Aorta (tissue), 5 donors: ENCODE results near the gene KLRF1. TPM values are rescaled to one million over a fixed set of nuclear protein-coding genes. Genes with fewer than 3 reads are reported as not detected.
"Not testable (repeated sequence)": the region's sequence is repeated elsewhere in the genome, so short reads cannot be mapped to it uniquely, and the experiment has no call there.

Experiments used
- ATAC-seq: fragments of 200-7000 bp; cut with Tn5 transposase; one replicate; pipeline ENCODE4 v1.9.1; 2022; ENCODE audit warnings: moderate library complexity; ENCODE audit not compliant: low FRiP score
- DNase-seq, 2 donors: peaks; one replicate each; pipeline ENCODE4 v3.0.0-alpha.2; 2020
- H3K27ac ChIP-seq, 2 donors: one replicate each; pipeline ENCODE4 v1.5.1; 2013; ENCODE audit warnings: low read length in 2 of 2, mild to moderate bottlenecking in 2 of 2, moderate library complexity in 2 of 2, control low read depth in 1 of 2, inconsistent platforms in 1 of 2, low read depth in 1 of 2
- H3K27me3 ChIP-seq, 2 donors: one replicate each; pipeline ENCODE4 v1.6.1; 2013; ENCODE audit warnings: control low read depth in 1 of 2, low read length in 1 of 2, mild to moderate bottlenecking in 1 of 2, moderate library complexity in 1 of 2; ENCODE audit not compliant: insufficient read depth in 2 of 2, control insufficient read depth in 1 of 2
- H3K36me3 ChIP-seq, 2 donors: one replicate each; pipeline ENCODE4 v1.6.1; 2013; ENCODE audit warnings: control low read depth in 1 of 2, low read length in 1 of 2, mild to moderate bottlenecking in 1 of 2; ENCODE audit not compliant: insufficient read depth in 2 of 2, control insufficient read depth in 1 of 2
- H3K4me1 ChIP-seq, 2 donors: one replicate each; pipeline ENCODE4 v1.6.1; 2013; ENCODE audit warnings: low read length in 2 of 2, control low read depth in 1 of 2, mild to moderate bottlenecking in 1 of 2, moderate library complexity in 1 of 2; ENCODE audit not compliant: insufficient read depth in 2 of 2, control insufficient read depth in 1 of 2
- H3K4me3 ChIP-seq, 2 donors: one replicate each; pipeline ENCODE4 v1.5.1; 2013; ENCODE audit warnings: low read length in 2 of 2, control low read depth in 1 of 2, mild to moderate bottlenecking in 1 of 2
- H3K9me3 ChIP-seq: one replicate; pipeline ENCODE4 v1.6.1; 2013; ENCODE audit warnings: mild to moderate bottlenecking, low read length; ENCODE audit not compliant: control insufficient read depth
- WGBS, 2 donors: extraction: QIAGEN DNeasy Blood & Tissue Kit; methylation state at CpG; one replicate each; pipeline ENCODE4 v1.1.7; 2013; 5-methylcytosine and 5-hydroxymethylcytosine counted together
- intact Hi-C, 2 donors: fragments of 100-400 bp; cut with DNase I; formaldehyde crosslinking; loops; one replicate each; pipeline versions ENCODE4 v1.14.2 to v1.15.0; 2022
- polyA plus RNA-seq, 2 donors: library from polyadenylated mRNA; stranded (reverse); fragments of 200-250 nt; gene quantifications; one replicate each; pipeline ENCODE4 v1.2.3, GENCODE V29; 2013
- total RNA-seq, 2 donors: library from RNA; stranded (reverse); fragmentation: NEBNext Ultra II Directional; extraction: Animal tissue kit (Norgen Biotek cat#: 25700); gene quantifications; one replicate each; pipeline ENCODE4 v1.2.1, GENCODE V29; 2021
- donor health status: healthy with polysubstance abuse.
- donor health status: Bipolar disorder and iron deficiency.
- donor health status: DM: no; HTN: no; CAD: no.
- donor health status: DM: no; HTN: no; CAD: no.
- donor health status: DM: yes; HTN: yes; CAD: no.

KLRF1 gene
- total and polyA plus RNA-seq, 4 donors: 0.36 to 1.1 TPM; not detected in 2

DNA sequence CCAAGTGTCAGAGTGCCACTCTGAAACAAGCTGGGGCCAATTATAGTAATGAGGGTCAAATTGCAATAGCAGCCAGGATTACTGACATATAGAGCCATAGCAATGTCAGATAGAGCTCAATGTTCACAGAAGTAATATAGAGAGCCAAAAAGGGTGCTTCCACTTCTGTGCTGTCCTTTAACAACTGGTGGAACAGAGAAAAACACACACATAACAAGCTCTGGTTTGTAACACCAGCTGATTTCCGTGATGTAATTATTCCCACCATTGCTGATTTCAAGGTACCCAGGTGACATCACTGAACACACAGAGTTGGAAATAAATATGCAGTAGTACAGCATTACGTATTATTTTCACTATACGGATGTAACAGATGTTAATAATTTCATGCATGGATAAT lies 44.9 kb downstream of the KLRF1 start:
- H3K36me3 ChIP-seq: no peaks in the 10 kb centered on the region
- ATAC-seq (no peak), DNase-seq (no peak)
- WGBS, 2 donors: 62 to 67% methylated on average over 3 of the region's 3 CpGs
- H3K9me3 ChIP-seq: no peaks in the 10 kb centered on the region
- intact Hi-C loops: no loop called here
- H3K27ac ChIP-seq: no peak overlapping the region
- H3K4me1 ChIP-seq: no peaks in the 10 kb centered on the region
- no peaks in the 10 kb centered on the region for H3K27me3 ChIP-seq
- no peak overlapping the region for H3K4me3 ChIP-seq

DNA sequence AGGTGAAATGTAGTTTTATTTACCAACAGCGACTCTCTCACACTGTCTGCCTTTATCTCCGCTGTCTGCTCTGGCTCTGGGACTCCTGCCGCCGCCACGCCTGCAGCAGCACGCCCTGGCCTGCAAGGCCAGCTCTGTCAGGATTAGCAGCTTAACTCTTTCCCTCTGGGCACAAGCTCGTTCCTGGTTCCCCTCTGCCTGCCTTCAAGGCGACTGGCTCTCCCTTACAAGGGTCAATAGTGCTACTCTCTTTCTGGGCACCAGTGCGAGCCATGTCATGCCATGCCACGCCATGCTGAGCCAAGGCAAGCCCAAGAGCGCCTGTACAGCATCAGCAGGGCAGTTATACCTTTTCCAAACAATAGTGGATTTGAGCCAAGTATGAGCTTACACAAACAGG lies 45.5 kb downstream of the KLRF1 start:
- intact Hi-C loops: no loop called here
- Histone ChIP-seq H3K36me3 (no peaks in the 10 kb centered on the region), H3K4me1 (no peaks in the 10 kb centered on the region), H3K4me3 (no peak overlapping the region), H3K9me3 (no peaks in the 10 kb centered on the region), H3K27me3 (no peaks in the 10 kb centered on the region), H3K27ac (no peak overlapping the region)
- no peak for DNase-seq
- no peak for ATAC-seq
- 75 to 84% methylated on average over 11 of the region's 11 CpGs for WGBS, 2 donors

DNA sequence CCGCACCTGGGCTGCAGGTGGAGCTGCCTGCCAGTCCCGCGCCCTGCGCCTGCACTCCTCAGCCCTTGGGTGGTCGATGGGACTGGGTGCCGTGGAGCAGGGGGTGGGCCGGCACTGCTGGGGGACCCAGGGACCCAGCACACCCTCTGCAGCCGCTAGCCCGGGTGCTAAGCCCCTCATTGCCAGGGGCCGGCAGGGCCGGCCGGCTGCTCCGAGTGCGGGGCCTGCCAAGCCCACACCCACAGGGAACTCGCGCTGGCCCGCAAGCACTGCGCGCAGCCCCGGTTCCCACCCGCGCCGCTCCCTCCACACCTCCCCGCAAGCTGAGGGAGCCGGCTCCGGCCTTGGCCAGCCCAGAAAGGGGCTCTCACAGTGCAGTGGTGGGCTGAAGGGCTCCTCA lies 48.8 kb downstream of the KLRF1 start:
- H3K27ac ChIP-seq, H3K4me1 ChIP-seq, ATAC-seq, H3K4me3 ChIP-seq, DNase-seq, intact Hi-C loops, H3K9me3 ChIP-seq, H3K27me3 ChIP-seq, H3K36me3 ChIP-seq: not testable (repeated sequence)
- WGBS, 2 donors: 94 to 95% methylated on average over 23 to 26 of the region's 26 CpGs

DNA sequence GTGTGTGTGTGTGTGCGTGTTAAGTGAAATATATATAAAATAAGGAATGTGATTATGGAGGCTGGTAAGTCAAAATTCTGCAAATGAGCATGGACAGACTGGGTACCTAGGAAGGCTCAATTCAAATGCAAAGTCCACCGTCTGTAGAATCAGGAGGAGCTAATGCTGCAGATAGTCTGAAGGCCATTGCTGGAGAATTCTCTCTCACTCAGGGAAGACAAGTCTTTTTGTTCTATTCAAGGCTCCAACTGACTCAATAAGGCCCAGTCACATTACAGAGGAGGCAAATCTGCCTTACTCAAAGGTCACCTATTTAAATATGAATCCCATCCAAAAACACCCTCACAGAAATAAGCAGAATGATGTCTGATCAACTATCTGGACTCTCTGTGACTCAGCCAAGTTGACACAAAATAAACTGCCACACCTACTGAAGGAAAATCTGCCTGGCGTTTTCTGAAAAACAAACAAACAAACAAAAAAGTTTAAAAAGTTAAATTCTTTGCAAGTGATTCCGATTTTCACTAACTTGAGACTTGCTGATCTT lies 53.3 kb downstream of the KLRF1 start:
- Histone ChIP-seq H3K9me3 (no peaks in the 10 kb centered on the region), H3K27ac (no peak overlapping the region), H3K36me3 (no peaks in the 10 kb centered on the region), H3K4me1 (no peaks in the 10 kb centered on the region), H3K27me3 (peaks cover 0 to 2% of the 10 kb centered on the region in 2 donors), H3K4me3 (no peak overlapping the region)
- intact Hi-C loops: no loop called here
- no peak for DNase-seq
- WGBS, 2 donors: 69 to 71% methylated on average over 4 of the region's 4 CpGs
- ATAC-seq: no peak

DNA sequence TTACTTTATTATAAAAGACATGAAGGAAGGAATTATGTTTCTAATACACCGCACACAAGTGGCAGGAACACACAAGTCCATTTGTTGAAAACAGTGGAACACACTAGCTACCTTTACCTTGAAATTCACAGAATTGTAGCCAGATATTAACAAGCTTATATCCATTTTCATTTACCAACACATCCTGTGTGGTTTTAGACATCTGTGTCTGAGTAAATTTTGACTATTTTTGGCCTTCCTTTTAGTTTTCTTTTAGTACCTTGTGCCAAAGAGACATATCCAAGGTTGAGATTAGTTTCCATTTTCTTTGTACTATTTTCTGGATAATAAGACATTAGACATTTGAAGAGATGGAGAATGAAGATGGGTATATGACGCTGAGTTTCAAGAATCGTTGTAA lies 54.0 kb downstream of the KLRF1 start, which contains the start of gene KLRF2:
KLRF2 (plus strand) TSS at position 244 of the 400 bp plus-strand sequence; CDS start at position 351, 107 bp downstream.
- Histone ChIP-seq H3K9me3 (no peaks in the 10 kb centered on the region), H3K27me3 (peaks cover 0 to 2% of the 10 kb centered on the region in 2 donors), H3K4me3 (no peak within 1 kb of the TSS), H3K4me1 (no peaks in the 10 kb centered on the region), H3K36me3 (no peaks in the 10 kb centered on the region), H3K27ac (no peak within 1 kb of the TSS)
- 93 to 94% methylated on average over 3 of the region's 3 CpGs for WGBS, 2 donors
- intact Hi-C loops: no loop called here
- ATAC-seq: no peak
- no peak for DNase-seq

DNA sequence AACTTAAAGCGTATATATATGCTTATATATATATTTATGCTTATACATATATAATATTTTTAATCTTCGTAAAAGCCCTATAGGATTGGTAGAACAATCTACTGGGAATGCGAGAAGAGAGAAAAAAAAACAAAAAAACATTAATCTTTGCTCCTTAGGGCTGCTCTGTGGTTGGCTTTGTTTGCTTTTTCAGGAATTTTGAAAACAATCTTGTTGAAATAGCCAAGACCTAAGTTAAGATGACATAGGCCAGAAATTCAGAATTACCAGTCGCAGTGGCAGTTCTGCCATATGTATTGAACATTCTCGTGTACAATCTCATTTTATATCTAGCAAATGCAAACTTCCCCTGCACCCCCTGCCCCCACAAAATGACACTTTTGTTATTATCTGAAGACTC lies 54.7 kb downstream of the KLRF1 start:
- H3K9me3 ChIP-seq: no peaks in the 10 kb centered on the region
- WGBS, 2 donors: 22 to 25% methylated on average over 5 of the region's 5 CpGs
- ATAC-seq: no peak
- peaks cover 0 to 2% of the 10 kb centered on the region in 2 donors for H3K27me3 ChIP-seq
- intact Hi-C loops: no loop called here
- no peaks in the 10 kb centered on the region for H3K4me1 ChIP-seq
- no peak overlapping the region for H3K27ac ChIP-seq
- no peak overlapping the region for H3K4me3 ChIP-seq
- no peak for DNase-seq
- H3K36me3 ChIP-seq: no peaks in the 10 kb centered on the region

DNA sequence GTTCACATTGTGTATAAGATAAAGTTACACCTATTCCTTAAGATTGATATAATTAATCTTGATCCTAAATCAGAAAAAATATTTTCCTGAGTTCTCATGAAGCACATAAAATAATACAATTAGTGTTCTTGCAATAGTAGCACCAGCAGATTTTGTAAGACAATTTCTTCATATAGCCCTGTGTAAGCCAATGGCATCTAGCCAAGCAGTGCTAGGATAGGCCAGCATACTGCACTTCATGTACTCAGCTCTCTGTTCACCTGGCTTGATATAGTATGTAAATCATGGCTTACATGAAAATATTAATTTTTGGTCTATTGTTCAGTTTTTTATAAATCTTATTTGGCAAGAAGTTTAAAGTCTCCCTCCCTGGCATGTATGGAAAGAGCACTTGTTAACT lies 55.9 kb downstream of the KLRF1 start:
- ATAC-seq: no peak
- intact Hi-C loops: no loop called here
- no peaks in the 10 kb centered on the region for H3K36me3 ChIP-seq
- no peaks in the 10 kb centered on the region for H3K9me3 ChIP-seq
- no peak for DNase-seq
- H3K4me3 ChIP-seq: no peak overlapping the region
- no peak overlapping the region for H3K27ac ChIP-seq
- H3K4me1 ChIP-seq: no peaks in the 10 kb centered on the region
- H3K27me3 ChIP-seq: peaks cover 0 to 2% of the 10 kb centered on the region in 2 donors

DNA sequence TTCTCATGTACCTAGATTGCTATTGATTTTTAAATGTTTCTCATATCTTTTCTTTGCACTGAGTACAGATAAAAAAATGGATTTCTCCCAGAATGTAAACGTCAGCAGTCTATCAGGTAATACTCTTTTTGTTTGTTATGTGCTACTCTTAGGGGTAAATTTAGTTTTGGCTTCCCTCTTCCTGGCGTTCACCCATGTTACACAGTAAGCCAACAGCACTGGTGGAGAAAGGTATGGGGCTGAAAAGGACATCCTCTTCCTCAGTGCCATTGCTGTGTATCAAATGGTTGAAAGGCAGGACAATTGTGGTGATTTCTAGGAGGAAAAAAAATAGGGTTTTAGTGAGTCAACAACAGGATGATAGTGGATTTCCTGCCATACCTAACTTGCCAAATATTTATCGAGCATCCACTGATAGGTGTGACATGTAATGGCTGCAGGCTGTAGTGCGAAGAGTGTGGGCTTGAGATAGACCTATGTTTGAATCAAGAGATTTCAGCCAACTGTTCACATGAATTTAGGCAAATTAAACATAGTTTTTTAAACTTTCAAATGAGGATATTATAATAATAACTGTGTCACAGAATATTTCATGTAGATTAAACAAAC lies 61.5 kb downstream of the KLRF1 start:
- Histone ChIP-seq H3K4me3 (no peak overlapping the region), H3K36me3 (no peaks in the 10 kb centered on the region), H3K4me1 (no peaks in the 10 kb centered on the region), H3K9me3 (no peaks in the 10 kb centered on the region), H3K27ac (no peak overlapping the region), H3K27me3 (no peaks in the 10 kb centered on the region)
- intact Hi-C loops: no loop called here
- 71% methylated on average over 4 of the region's 4 CpGs for WGBS, 2 donors
- ATAC-seq: no peak
- DNase-seq: no peak
